Measurements from ENCODE around the gene DCAF12L1.

DNA sequence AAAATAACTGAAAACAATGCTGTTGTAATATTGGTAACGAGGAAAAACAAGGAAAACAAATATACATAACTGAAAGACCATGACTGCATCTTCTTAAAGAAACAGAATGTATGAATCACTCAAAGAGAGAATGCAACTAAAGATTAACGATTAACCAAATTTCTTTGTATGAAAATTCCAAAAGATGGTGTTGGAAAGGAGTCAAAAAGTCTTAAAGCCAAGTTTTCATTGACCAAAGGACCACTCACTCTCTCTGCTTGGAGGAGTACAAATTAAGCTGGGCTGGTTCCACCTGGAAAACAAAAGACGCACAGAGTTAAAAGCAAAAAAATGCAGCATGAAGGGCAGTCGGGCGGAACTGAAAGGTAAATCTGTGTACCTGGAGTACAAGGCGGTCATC is 1.8 kb downstream of the DCAF12L1 start:
- TF ChIP-seq CTCF (conservative IDR thresholded peaks at IDR 0.05 in 1 of 2, IDR thresholded peaks at IDR 0.05 in 1 of 2; ENCODE audit: extremely low read depth in 1 of 2, insufficient read depth in 1 of 2, low read depth in 1 of 2, low read length in 2 of 2) (no peak), EZH2 (IDR thresholded peaks at IDR 0.05; ENCODE audit: borderline replicate concordance, low read length) (no peak)

Data from mammary epithelial cell (primary cell).